Endodermal cell (in vitro differentiated cells): ENCODE data around the gene CORO6. TPM values are rescaled to one million over a fixed set of nuclear protein-coding genes. Genes with fewer than 3 reads are reported as not detected.

ENCODE experiments used
- DNase-seq: peaks from one replicate; pipeline ENCODE4 v3.0.0-alpha.2; 2017
- H3K27ac ChIP-seq: 2 replicates; pipeline ENCODE4 v1.5.1; 2013; ENCODE audit warnings: mild to moderate bottlenecking, low read depth, low read length, moderate library complexity
- H3K27me3 ChIP-seq: 2 replicates; pipeline ENCODE4 v1.6.1; 2013; ENCODE audit warnings: mild to moderate bottlenecking, low read length, moderate library complexity; ENCODE audit not compliant: insufficient read depth, control insufficient read depth, poor library complexity, severe bottlenecking
- H3K36me3 ChIP-seq: 2 replicates; pipeline ENCODE4 v1.7.0; 2013; ENCODE audit warnings: mild to moderate bottlenecking, low read length, moderate library complexity; ENCODE audit not compliant: control insufficient read depth, insufficient read depth
- H3K4me1 ChIP-seq: one replicate; pipeline ENCODE4 v1.7.0; 2013; ENCODE audit warnings: low read length; ENCODE audit not compliant: control insufficient read depth, insufficient read depth
- H3K4me3 ChIP-seq: 2 replicates; pipeline ENCODE4 v1.5.1; 2013; ENCODE audit warnings: mild to moderate bottlenecking, low read length, moderate library complexity
- H3K9ac ChIP-seq: 2 replicates; pipeline ENCODE4 v1.6.1; 2013; ENCODE audit warnings: mild to moderate bottlenecking, low read length, moderate library complexity; ENCODE audit not compliant: poor library complexity, severe bottlenecking; ENCODE audit errors: extremely low read depth
- H3K9me3 ChIP-seq: 2 replicates; pipeline ENCODE4 v1.6.1; 2013; ENCODE audit warnings: mild to moderate bottlenecking, low read length, moderate library complexity; ENCODE audit not compliant: control insufficient read depth
- H3K27ac Mint-ChIP-seq: 2 replicates; pipeline ENCODE4 v1.8.0; 2020; ENCODE audit warnings: mixed read lengths
- H3K27me3 Mint-ChIP-seq: 2 replicates; pipeline ENCODE4 v1.8.0; 2021; ENCODE audit warnings: mild to moderate bottlenecking, mixed read lengths; ENCODE audit not compliant: insufficient read depth
- H3K36me3 Mint-ChIP-seq: 2 replicates; pipeline ENCODE4 v1.8.0; 2020; ENCODE audit warnings: low read depth, mixed read lengths
- H3K4me1 Mint-ChIP-seq: 2 replicates; pipeline ENCODE4 v1.8.0; 2020; ENCODE audit warnings: mixed read lengths
- H3K4me3 Mint-ChIP-seq: 2 replicates; pipeline ENCODE4 v1.8.0; 2020; ENCODE audit warnings: mild to moderate bottlenecking, moderate library complexity, mixed read lengths
- H3K9me3 Mint-ChIP-seq: 2 replicates; pipeline ENCODE4 v1.8.0; 2020; ENCODE audit warnings: mild to moderate bottlenecking, mixed read lengths
- WGBS, 2 experiments: methylation state at CpG; one replicate each; pipeline versions ENCODE4 v1.1.5 to v1.1.7; 2013; ENCODE audit warnings: missing lambda C conversion rate in 2 of 2, mixed read lengths in 1 of 2; ENCODE audit not compliant: insufficient coverage in 1 of 2, insufficient read length in 1 of 2; 5-methylcytosine and 5-hydroxymethylcytosine counted together
- total RNA-seq, 2 donors: library from RNA; stranded (reverse); fragmentation: NEBNext Ultra II Directional in 1 of 2; extraction: Animal tissue kit (Norgen Biotek cat#: 25700) in 1 of 2; gene quantifications; 2 replicates in 1 of 2; 3 replicates in 1 of 2; pipeline ENCODE4 v1.2.1, GENCODE V29; 2021
- TF ChIP-seq, protein P1 (sequence below): fragments of 200-600 bp; sonication (generic); conservative IDR thresholded peaks from 2 replicates; pipeline ENCODE4 v1.5.0; 2021; ENCODE audit warnings: antibody characterized with exemption, mild to moderate bottlenecking

Gene CORO6
- total RNA-seq, 2 donors from 2014 or later, result 0.86 to 1.00 TPM

DNA sequence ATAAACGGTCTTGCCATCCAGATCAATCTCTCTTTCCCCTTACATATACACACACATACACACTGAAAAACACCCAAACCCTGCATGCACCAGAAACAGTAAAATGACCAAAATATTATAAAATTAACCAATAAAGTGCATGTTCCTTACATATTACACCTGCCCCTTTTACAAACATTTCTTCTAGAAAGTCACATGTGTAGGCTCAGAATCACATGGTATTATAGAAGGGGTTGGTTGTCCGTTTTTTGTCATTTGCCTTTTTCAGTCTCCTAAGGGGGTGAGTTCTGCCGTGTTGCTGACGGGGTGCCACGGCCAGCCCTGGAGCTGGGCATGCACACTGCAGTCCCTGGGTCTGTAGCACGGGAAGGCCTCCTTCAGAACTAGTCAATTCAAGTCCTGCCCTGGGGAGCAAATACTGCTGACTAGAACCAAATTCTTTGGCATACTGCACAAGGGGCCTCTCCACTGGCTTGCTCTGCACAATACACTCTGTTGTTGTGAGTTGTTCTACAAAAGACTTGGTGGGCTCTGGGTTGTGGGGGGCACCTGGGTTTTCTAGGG lies 8.0 kb upstream of the CORO6 start:
- TF ChIP-seq, protein P1, sequence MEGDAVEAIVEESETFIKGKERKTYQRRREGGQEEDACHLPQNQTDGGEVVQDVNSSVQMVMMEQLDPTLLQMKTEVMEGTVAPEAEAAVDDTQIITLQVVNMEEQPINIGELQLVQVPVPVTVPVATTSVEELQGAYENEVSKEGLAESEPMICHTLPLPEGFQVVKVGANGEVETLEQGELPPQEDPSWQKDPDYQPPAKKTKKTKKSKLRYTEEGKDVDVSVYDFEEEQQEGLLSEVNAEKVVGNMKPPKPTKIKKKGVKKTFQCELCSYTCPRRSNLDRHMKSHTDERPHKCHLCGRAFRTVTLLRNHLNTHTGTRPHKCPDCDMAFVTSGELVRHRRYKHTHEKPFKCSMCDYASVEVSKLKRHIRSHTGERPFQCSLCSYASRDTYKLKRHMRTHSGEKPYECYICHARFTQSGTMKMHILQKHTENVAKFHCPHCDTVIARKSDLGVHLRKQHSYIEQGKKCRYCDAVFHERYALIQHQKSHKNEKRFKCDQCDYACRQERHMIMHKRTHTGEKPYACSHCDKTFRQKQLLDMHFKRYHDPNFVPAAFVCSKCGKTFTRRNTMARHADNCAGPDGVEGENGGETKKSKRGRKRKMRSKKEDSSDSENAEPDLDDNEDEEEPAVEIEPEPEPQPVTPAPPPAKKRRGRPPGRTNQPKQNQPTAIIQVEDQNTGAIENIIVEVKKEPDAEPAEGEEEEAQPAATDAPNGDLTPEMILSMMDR, result no peak
- Histone ChIP-seq H3K4me1 (no peaks in the 10 kb centered on the region), H3K4me3 (no peak overlapping the region), H3K36me3 (peaks cover under 1% of the 10 kb centered on the region), H3K27me3 (no peaks in the 10 kb centered on the region), H3K27ac (no peak overlapping the region), H3K9me3 (no peaks in the 10 kb centered on the region), H3K9ac (no peak overlapping the region)
- WGBS, 2 experiments, result 89 to 100% methylated on average over 3 to 6 of the region's 6 CpGs
- Mint-ChIP-seq H3K4me3 (no peak overlapping the region), H3K4me1 (no peaks in the 10 kb centered on the region), H3K27me3 (no peaks in the 10 kb centered on the region), H3K9me3 (no peaks in the 10 kb centered on the region), H3K27ac (no peak overlapping the region), H3K36me3 (peaks cover 7% of the 10 kb centered on the region)
- no peak for DNase-seq

DNA sequence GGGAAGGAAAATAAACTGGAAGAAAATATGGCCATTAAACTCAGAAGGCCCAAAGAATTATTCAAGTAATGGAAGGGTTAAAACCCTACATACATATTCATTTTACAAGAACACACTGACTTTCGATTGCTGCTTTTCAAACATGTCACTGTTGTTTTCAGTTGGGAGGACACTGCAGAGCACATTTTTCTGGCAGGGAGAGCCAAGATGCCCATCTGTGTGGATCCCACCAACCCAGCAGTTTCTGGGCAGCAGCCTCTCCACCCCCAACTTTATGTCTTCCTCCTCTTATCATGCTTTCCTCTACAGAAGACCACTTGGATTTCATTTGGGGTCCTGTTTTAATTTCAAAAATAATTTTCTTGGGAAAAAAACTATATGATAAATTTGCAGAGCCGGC lies 7.1 kb upstream of the CORO6 start:
- no peak overlapping the region for H3K4me3 ChIP-seq
- no peaks in the 10 kb centered on the region for H3K4me1 ChIP-seq
- 81 to 89% methylated on average over 2 of the region's 2 CpGs for WGBS, 2 experiments
- Mint-ChIP-seq H3K9me3 (no peaks in the 10 kb centered on the region), H3K4me1 (no peaks in the 10 kb centered on the region), H3K27me3 (peaks cover 3% of the 10 kb centered on the region), H3K4me3 (no peak overlapping the region), H3K36me3 (peaks cover 1% of the 10 kb centered on the region), H3K27ac (no peak overlapping the region)
- DNase-seq, result no peak
- no peak overlapping the region for H3K27ac ChIP-seq
- no peaks in the 10 kb centered on the region for H3K9me3 ChIP-seq
- no peaks in the 10 kb centered on the region for H3K36me3 ChIP-seq
- TF ChIP-seq, protein P1, result no peak
- no peak overlapping the region for H3K9ac ChIP-seq
- H3K27me3 ChIP-seq, result peaks cover 1% of the 10 kb centered on the region

DNA sequence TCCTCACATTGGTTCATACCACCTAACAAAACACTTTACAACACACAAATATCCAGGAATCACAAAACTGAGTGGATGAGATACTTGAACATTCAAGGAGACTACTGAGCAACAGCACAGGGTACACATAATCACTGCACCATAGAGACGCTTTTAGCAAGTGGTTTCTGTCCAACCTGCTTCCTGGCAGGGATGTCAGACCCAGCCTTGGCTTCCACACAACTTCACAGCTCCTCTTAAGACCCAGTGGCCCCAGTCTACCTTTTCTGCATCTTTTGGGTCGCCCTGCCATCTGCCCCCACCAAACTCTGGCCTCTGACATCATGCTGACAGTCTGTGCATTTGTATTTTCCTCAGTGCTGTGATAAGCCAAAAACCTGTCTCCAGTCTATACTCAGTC lies 5.9 kb upstream of the CORO6 start:
- H3K9me3 ChIP-seq, result no peaks in the 10 kb centered on the region
- H3K27me3 ChIP-seq, result peaks cover 13% of the 10 kb centered on the region
- H3K4me3 Mint-ChIP-seq, result no peak overlapping the region
- 88 to 100% methylated on average over 1 to 2 of the region's 2 CpGs for WGBS, 2 experiments
- H3K4me1 Mint-ChIP-seq, result no peaks in the 10 kb centered on the region
- TF ChIP-seq, protein P1, result no peak
- no peaks in the 10 kb centered on the region for H3K36me3 ChIP-seq
- no peak overlapping the region for H3K27ac ChIP-seq
- H3K27me3 Mint-ChIP-seq, result peaks cover 14% of the 10 kb centered on the region
- no peaks in the 10 kb centered on the region for H3K36me3 Mint-ChIP-seq
- no peaks in the 10 kb centered on the region for H3K9me3 Mint-ChIP-seq
- H3K9ac ChIP-seq, result no peak overlapping the region
- no peak overlapping the region for H3K27ac Mint-ChIP-seq
- H3K4me1 ChIP-seq, result no peaks in the 10 kb centered on the region
- H3K4me3 ChIP-seq, result no peak overlapping the region
- DNase-seq, result no peak
